ENCODE measurements around the gene CCDC9B.

CCDC9B gene

GRCh38 chr15:40340740-40341400 is at the start of gene CCDC9B:
Gene CCDC9B (minus strand): TSS chr15:40340939. CDS start chr15:40340819, 120 bp downstream.
- no peak for DNase-seq

- DNase-seq: no peak
Observed at GRCh38 chr15:40389824-40390595, 49.3 kb upstream of the CCDC9B start.

- DNase-seq: no peak
Observed at GRCh38 chr15:40388941-40389823, 48.4 kb upstream of the CCDC9B start.

- no peak for DNase-seq
Observed at GRCh38 chr15:40386480-40386879, 45.7 kb upstream of the CCDC9B start.

GRCh38 chr15:40382580-40383456 is 42.1 kb upstream of the CCDC9B start, which contains the start of gene KNSTRN:
Gene KNSTRN (plus strand): TSS chr15:40382721. CDS start chr15:40382836, 115 bp downstream.
- DNase-seq: peak; percentile 91

- no peak for DNase-seq
Observed at GRCh38 chr15:40381818-40382529, 41.2 kb upstream of the CCDC9B start.

- no peak for DNase-seq
Observed at GRCh38 chr15:40380636-40381035, 39.9 kb upstream of the CCDC9B start.

GRCh38 chr15:40379853-40380252 is 39.1 kb upstream of the CCDC9B start:
- DNase-seq: no peak

GRCh38 chr15:40379374-40379773 is 38.6 kb upstream of the CCDC9B start:
- no peak for DNase-seq

- no peak for DNase-seq
Observed at GRCh38 chr15:40377606-40378005, 36.9 kb upstream of the CCDC9B start.

GRCh38 chr15:40372981-40373380 is 32.2 kb upstream of the CCDC9B start:
- DNase-seq: no peak

- no peak for DNase-seq
Observed at GRCh38 chr15:40369971-40370370, 29.2 kb upstream of the CCDC9B start.

- no peak for DNase-seq
Observed at GRCh38 chr15:40369474-40369869, 28.7 kb upstream of the CCDC9B start.

GRCh38 chr15:40368719-40369473 is 28.2 kb upstream of the CCDC9B start:
- DNase-seq: no peak

- DNase-seq: peak; percentile 85
Observed at GRCh38 chr15:40367686-40368611, 27.2 kb upstream of the CCDC9B start.

GRCh38 chr15:40367371-40367685 is 26.6 kb upstream of the CCDC9B start:
- DNase-seq: no peak

- DNase-seq: no peak
Observed at GRCh38 chr15:40366457-40367370, 26.0 kb upstream of the CCDC9B start.

- DNase-seq: no peak
Observed at GRCh38 chr15:40365624-40366456, 25.1 kb upstream of the CCDC9B start.
